Choroid plexus epithelial cell (primary cell): ENCODE results near the gene EFCAB11.
A peak's percentile ranks its signal among the peaks of the same experiment; 100 is the strongest.

Experiments used
- DNase-seq: peaks from one replicate; pipeline ENCODE4 v3.0.0-alpha.2; 2010; ENCODE audit warnings: low read depth
- H3K4me3 ChIP-seq: 2 replicates; pipeline ENCODE4 v1.5.1; 2011; ENCODE audit warnings: low read depth, mild to moderate bottlenecking, control low read depth, low read length, moderate library complexity
- TF ChIP-seq, protein P1 (sequence below): conservative IDR thresholded peaks from 2 replicates; pipeline ENCODE4 v1.5.1; 2011; ENCODE audit warnings: low read depth, mild to moderate bottlenecking, control low read depth, inconsistent platforms, low read length, moderate library complexity

The EFCAB11 gene

DNA sequence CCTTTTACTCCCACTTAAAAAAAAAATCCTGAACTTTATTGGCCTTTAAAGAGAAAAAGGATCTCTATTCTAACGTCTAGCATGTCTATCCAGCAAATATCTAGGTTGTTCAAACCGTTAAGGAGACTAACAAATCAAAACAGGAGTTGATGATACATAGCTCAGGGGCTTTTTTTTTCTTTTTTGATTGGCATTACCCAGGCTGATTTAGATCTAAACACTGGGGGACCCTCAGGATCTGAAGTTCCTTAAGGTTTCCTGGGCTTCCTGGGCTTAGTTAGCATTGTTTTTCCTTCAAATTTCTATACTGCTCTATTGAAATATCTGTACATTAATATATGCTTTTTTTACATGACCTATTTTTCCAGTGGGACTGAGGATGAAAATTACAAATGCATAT lies 42.3 kb downstream of the EFCAB11 start:
- no peak for DNase-seq
- H3K4me3 ChIP-seq: no peak overlapping the region
- TF ChIP-seq, protein P1, sequence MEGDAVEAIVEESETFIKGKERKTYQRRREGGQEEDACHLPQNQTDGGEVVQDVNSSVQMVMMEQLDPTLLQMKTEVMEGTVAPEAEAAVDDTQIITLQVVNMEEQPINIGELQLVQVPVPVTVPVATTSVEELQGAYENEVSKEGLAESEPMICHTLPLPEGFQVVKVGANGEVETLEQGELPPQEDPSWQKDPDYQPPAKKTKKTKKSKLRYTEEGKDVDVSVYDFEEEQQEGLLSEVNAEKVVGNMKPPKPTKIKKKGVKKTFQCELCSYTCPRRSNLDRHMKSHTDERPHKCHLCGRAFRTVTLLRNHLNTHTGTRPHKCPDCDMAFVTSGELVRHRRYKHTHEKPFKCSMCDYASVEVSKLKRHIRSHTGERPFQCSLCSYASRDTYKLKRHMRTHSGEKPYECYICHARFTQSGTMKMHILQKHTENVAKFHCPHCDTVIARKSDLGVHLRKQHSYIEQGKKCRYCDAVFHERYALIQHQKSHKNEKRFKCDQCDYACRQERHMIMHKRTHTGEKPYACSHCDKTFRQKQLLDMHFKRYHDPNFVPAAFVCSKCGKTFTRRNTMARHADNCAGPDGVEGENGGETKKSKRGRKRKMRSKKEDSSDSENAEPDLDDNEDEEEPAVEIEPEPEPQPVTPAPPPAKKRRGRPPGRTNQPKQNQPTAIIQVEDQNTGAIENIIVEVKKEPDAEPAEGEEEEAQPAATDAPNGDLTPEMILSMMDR: no peak

DNA sequence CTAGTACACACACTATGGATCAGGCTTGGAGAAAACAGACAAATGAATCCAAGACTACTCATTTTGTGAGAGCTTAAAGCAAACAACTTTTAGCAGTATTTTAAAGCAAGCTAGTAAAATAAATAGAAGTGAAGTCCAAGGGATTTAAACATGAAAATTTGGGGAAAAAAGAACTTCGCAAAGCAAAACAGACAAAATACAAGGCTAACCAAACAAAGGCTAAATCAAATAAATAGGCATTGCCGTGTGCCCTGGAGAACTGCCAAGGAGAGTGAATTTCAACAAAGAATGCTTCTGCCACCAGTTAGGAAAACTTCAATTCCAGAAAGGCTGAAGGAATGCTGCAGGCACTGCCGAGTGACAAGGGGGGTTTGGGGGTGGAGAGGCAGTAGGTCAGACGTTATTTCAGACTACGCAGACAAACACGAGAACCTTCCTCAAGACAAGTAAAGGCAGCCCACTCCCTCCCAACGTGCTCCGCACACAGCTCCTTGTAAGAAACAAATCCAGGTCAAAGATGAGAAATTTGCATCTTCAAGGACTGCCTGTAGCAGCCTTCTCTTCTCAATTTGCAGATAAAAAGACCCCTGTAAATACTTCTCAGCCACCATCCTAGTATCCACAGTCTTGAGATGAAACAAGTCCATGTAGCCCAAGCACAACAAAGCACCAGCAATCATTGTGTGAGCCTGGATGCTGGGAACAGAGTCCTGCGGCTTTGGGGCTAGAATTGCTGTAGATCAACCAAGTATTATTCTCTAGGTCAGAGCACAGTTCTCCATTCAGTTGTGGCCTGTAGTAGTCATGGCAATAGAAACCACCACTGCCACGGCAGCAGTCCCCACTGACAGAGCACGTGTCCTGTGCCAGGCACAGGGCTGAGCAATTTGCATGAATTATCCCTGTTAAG lies 43.3 kb downstream of the EFCAB11 start:
- peak overlapping the region; percentile 7 for H3K4me3 ChIP-seq
- peak; percentile 65 for DNase-seq
- TF ChIP-seq, protein P1: no peak

- TF ChIP-seq, protein P1: no peak
- no peak overlapping the region for H3K4me3 ChIP-seq
- DNase-seq: no peak
Observed at GRCh38 chr14:89910691-89911009, 43.9 kb downstream of the EFCAB11 start.

- DNase-seq: no peak
- no peak overlapping the region for H3K4me3 ChIP-seq
- TF ChIP-seq, protein P1: no peak
Observed at GRCh38 chr14:89909586-89909985, 44.9 kb downstream of the EFCAB11 start.

DNA sequence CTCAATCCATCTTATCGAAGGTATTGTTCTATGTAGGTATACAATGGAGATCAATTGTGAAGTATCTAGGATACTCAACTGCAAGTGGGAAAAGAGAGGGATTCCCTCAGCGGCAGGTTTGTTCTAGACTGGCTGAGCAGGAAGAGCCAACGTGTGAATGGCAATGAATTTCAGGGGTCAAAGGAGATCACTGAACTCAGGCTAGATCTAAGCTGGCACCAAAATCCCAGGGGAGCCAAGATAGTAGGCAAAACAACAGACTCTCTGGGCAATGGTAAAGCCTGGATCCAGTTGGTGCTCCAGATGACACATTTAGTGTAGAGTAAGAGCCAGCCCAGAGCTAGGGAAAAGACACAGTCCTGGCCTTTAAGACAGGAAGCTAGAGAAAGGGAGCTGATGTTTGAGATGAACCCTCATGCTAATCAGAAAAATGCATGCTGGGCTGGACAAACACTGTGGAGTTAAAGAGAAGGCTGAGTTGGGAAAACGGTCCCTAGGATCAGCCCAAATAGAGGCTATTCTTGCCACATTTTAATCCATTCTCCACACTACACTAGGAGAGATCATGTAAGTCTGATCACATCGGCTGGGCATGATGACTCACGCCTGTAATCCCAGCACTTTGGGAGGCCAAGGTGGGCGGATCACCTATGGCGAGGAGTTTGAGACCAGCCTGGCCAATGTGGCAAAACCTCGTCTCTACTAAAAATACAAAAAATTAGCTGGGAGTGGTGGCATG lies 45.6 kb downstream of the EFCAB11 start:
- TF ChIP-seq, protein P1: no peak
- DNase-seq: no peak
- H3K4me3 ChIP-seq: no peak overlapping the region

GRCh38 chr14:89907655-89908054 lies 46.9 kb downstream of the EFCAB11 start:
- TF ChIP-seq, protein P1: no peak
- no peak overlapping the region for H3K4me3 ChIP-seq
- no peak for DNase-seq
